Activated naive CD4-positive, alpha-beta T cell treated with anti-CD3 and anti-CD28 coated beads, Interleukin-2, amount 50 U/mL, for 24 hours (primary cell): ENCODE data around the gene TMEM30A.
A peak's percentile ranks its signal among the peaks of the same experiment; 100 is the strongest.

Experiments
- H3K27ac Mint-ChIP-seq: one replicate; pipeline ENCODE4 v1.8.0; 2021; ENCODE audit warnings: mild to moderate bottlenecking, mixed read lengths
- H3K27me3 Mint-ChIP-seq: one replicate; pipeline ENCODE4 v1.8.0; 2021; ENCODE audit warnings: mixed read lengths
- H3K36me3 Mint-ChIP-seq: one replicate; pipeline ENCODE4 v1.8.0; 2021; ENCODE audit warnings: mixed read lengths
- H3K4me1 Mint-ChIP-seq: one replicate; pipeline ENCODE4 v1.8.0; 2021; ENCODE audit warnings: mixed read lengths
- H3K4me3 Mint-ChIP-seq: one replicate; pipeline ENCODE4 v1.8.0; 2021; ENCODE audit warnings: mild to moderate bottlenecking, mixed read lengths
- H3K9me3 Mint-ChIP-seq: one replicate; pipeline ENCODE4 v1.8.0; 2021; ENCODE audit warnings: mixed read lengths

Gene TMEM30A

DNA sequence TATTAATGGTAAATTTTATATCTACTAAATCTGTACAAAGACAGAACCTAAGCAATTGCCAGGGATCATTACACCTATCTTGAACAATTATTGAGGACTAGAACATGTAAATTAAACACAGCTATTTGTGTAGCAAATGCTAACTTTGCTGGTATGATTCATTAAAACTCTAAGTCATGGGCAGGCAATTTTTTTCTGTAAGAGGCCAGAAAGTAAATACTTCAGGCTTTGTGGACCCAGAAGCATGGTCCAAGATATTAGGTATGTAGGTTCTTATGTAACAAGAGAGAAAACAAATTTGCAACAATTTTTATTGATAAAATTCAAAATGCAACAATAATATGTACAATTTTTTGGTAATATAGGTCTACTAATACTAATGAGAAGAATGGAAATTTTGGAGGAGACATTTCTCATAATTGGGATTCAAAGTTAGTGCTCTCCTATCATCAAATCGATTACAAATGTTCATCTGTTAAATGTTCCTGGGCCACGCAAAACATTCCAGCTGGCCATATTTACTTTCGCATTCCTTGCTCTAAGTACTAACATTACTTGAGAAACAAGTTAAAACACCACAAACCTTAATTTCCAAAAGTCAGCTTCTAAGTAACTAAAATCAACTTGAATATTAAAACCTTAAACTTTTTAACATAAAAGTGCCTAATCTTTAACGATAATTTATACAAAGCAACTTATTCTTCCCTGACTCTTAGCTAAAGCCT is 4.3 kb downstream of the TMEM30A start:
- Mint-ChIP-seq H3K36me3 (peaks cover 14% of the 10 kb centered on the region), H3K27me3 (no peaks in the 10 kb centered on the region), H3K9me3 (no peaks in the 10 kb centered on the region), H3K4me1 (peaks cover 63% of the 10 kb centered on the region), H3K27ac (peak overlapping the region; percentile 56), H3K4me3 (peak overlapping the region; percentile 45)

DNA sequence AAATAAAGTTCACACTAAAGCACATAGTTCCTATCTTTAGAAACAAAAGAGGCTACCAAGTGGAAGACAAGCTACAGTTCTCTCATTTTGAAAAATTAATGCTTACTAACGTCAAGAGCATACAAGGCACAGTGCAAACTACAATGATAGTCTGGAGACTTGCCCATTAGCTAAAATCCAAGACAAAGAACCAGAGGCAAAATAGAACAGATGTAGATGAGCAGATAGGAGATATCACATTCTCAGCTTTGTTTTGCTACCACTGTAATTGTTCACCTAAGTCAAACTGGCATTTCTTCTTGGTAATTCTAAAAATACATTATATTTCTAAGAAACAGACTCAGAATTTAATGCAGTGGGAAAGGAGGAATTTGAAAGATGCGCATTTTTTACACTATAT is 5.2 kb downstream of the TMEM30A start:
- H3K9me3 Mint-ChIP-seq, result no peaks in the 10 kb centered on the region
- peaks cover 18% of the 10 kb centered on the region for H3K36me3 Mint-ChIP-seq
- H3K27ac Mint-ChIP-seq, result peak overlapping the region; percentile 60
- no peaks in the 10 kb centered on the region for H3K27me3 Mint-ChIP-seq
- peaks cover 69% of the 10 kb centered on the region for H3K4me1 Mint-ChIP-seq
- peak overlapping the region; percentile 31 for H3K4me3 Mint-ChIP-seq

DNA sequence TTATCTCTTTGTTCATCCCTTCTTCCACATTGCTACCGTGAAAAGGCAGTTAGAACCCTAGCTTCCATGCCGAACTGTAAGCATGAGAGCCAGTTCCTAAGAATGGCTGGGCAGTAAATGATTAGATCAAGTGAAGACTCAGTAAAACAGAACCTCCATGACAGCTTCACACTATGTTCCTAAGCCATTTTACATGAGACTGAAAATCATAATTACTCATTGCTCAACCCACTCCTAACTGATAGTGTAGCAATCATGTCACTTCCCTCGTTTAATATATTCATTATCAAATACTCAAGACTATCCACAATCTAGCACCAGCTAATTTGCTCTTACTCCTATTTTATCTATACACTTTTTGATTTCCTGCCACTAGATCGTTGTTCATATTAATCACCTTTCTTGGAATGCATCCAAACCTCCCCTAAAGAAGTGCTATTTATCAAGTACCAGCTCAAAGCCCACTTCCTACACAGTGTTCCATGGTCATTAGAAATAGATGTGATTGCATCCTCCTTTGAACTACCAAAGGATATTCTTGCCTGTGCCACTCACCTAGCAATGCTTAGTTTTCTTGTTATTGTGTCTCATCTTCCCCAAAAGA is 6.0 kb downstream of the TMEM30A start:
- Mint-ChIP-seq H3K4me3 (peak overlapping the region; percentile 23), H3K4me1 (peaks cover 78% of the 10 kb centered on the region), H3K9me3 (no peaks in the 10 kb centered on the region), H3K27me3 (no peaks in the 10 kb centered on the region), H3K27ac (peak overlapping the region; percentile 92), H3K36me3 (peaks cover 25% of the 10 kb centered on the region)

DNA sequence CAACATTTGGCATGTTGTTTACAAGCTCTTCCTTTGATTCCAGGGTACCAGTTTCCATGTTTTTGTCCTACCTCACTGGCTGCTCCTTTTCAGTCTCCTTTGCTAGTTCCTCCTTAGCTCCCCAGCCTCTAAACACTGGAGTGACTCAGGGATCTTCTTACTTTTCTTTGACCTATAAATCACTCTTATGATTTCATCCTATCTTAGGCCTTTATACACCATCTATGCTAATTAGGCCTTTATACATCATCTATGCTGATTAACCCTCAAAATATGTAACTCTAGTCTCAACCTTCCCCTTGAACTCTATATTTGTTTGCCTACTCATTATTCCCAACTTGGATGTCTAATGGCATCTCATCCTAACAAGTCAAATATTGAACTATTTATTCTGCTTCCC is 9.5 kb downstream of the TMEM30A start:
- H3K9me3 Mint-ChIP-seq, result no peaks in the 10 kb centered on the region
- H3K36me3 Mint-ChIP-seq, result peaks cover 41% of the 10 kb centered on the region
- peaks cover 82% of the 10 kb centered on the region for H3K4me1 Mint-ChIP-seq

DNA sequence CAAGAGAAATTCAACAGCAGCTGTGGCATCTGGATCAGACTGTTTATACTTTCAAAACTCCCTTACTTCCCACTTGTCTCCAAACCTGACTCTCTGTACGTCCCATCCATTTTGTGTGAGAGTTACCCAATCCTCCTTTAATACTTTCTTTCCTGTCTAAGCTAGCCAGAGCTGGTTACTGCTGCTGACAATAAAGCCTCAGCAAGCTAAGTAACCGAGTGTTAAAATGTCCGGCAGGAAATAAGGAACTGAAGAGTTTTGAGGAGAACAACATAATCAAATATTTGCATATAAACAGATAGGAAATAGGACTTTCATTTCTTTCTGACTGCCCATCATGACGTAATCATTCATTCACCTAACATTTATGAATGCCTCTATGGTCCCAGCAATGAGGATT is 11.6 kb downstream of the TMEM30A start:
- Mint-ChIP-seq H3K27ac (no peak overlapping the region), H3K9me3 (no peaks in the 10 kb centered on the region), H3K4me3 (no peak overlapping the region), H3K36me3 (peaks cover 33% of the 10 kb centered on the region), H3K27me3 (no peaks in the 10 kb centered on the region), H3K4me1 (peaks cover 81% of the 10 kb centered on the region)

More for the DNA sequence above, 9.5 kb downstream of the TMEM30A start:
- peak overlapping the region; percentile 79 for H3K27ac Mint-ChIP-seq
- H3K4me3 Mint-ChIP-seq, result peak overlapping the region; percentile 16
- no peaks in the 10 kb centered on the region for H3K27me3 Mint-ChIP-seq

DNA sequence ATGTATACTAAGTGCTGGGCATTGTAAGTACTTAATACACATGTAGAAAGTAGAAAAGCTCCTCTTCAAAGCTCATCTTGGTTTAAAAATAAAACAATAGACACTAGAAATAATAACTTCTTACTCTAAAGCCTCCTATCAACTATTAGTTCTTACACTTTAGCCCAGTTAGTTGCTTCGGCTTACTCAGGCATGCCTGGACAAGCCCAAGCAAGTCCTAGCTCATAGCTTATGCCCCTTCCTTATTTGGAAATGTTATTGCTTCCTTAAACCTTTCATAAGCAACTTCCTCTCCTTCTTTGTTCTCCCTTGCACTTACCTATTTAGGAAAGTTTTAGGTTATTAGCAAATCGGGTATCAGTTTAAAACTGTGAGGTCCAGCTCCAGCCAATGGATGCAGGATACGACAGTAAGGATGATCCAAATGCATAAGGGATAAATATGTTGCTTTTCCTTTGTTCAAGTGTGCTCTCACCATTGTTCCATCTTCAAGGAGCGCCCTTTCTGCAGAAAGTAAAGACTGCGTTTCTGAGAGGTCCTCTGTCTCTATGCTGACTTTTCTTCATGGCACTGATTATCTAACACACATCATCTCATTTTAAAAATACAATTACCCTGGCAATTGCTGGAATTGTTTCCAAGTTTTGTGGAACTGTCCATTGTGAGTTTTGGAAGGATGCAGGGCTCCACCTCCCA is 12.3 kb downstream of the TMEM30A start:
- H3K27me3 Mint-ChIP-seq, result no peaks in the 10 kb centered on the region
- H3K36me3 Mint-ChIP-seq, result peaks cover 33% of the 10 kb centered on the region
- H3K4me3 Mint-ChIP-seq, result no peak overlapping the region
- peaks cover 87% of the 10 kb centered on the region for H3K4me1 Mint-ChIP-seq
- peak overlapping the region; percentile 32 for H3K27ac Mint-ChIP-seq
- no peaks in the 10 kb centered on the region for H3K9me3 Mint-ChIP-seq

DNA sequence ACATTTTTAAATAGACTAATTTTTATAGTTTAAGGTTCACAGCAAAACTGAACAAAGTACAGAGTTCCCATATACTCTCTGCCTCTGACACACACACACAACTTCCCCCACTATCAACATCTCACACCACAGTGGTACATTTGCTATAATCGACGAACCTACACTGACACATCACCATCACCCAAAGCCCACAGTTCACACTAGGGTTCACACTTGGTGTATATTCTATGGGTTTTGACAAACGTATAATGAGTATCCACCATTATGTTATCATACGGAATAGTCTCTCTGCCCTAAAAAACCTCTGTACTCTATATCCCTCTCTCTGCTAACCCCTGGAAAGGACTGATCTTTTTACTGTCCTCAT is 15.6 kb downstream of the TMEM30A start:
- Mint-ChIP-seq H3K27ac (peak overlapping the region; percentile 26), H3K4me1 (peaks cover 63% of the 10 kb centered on the region), H3K27me3 (no peaks in the 10 kb centered on the region), H3K9me3 (no peaks in the 10 kb centered on the region), H3K4me3 (no peak overlapping the region), H3K36me3 (peaks cover 19% of the 10 kb centered on the region)

DNA sequence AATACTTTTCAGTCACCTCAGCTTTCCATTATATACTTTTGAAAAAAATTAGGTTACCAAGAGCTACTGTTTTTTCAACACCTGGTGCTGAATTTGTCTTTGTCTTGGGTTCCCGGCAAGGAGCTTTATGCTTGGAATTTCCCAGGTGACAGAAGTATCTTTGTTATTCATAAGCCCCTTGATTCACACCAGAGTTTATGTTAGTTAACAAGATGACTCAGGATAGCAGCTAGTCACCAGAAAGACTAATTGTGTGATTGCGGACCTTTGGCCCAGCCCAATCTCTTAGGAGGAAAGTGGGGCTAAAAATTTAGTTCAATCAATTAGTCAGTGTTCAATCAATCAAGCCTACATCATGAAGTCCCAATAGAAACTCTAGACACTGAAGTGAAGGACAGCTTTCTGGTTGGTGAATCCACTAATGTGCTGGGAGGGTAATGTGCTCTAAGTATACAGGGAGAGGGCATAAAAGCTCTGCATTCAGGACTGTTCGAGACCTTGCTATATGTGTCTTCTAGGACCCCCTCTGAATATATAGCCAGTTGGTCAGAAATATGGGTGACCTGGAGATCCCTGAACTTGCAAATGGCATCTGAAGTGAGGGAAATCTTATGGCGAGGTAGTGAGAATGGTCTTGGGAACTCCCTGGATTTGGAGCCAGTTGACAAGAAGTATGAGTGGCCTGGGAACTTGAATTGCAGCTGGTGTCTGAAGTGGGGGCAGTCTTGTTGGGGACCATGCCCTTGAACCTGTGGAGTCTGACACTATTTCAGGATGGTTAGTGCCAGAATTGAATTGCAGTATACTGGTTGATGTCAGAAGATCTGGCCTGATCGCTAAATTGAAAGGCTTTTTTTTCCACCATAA is 16.2 kb downstream of the TMEM30A start:
- Mint-ChIP-seq H3K9me3 (no peaks in the 10 kb centered on the region), H3K27me3 (no peaks in the 10 kb centered on the region), H3K36me3 (peaks cover 16% of the 10 kb centered on the region), H3K27ac (no peak overlapping the region), H3K4me1 (peaks cover 59% of the 10 kb centered on the region), H3K4me3 (no peak overlapping the region)

DNA sequence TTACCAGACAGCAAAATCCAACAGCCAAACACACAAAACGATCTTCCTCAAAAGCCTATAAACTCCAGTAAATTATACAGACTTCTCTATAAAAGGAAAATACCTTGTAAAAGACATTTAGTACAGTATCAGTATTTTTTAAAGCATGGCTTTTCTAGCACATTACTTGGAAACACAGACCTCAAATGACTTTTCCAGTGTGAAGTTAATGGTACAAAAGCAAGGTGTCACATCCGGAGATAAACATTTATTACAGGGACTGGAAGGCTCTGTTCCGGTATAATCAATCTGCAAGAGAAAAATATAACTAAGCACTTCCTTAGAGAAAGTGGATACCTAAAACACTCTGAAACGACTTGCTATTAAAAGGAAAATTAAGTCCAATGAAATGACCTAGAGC is 17.1 kb downstream of the TMEM30A start:
- Mint-ChIP-seq H3K4me3 (no peak overlapping the region), H3K9me3 (no peaks in the 10 kb centered on the region), H3K27me3 (no peaks in the 10 kb centered on the region), H3K27ac (peak overlapping the region; percentile 23), H3K4me1 (peaks cover 52% of the 10 kb centered on the region), H3K36me3 (peaks cover 11% of the 10 kb centered on the region)

DNA sequence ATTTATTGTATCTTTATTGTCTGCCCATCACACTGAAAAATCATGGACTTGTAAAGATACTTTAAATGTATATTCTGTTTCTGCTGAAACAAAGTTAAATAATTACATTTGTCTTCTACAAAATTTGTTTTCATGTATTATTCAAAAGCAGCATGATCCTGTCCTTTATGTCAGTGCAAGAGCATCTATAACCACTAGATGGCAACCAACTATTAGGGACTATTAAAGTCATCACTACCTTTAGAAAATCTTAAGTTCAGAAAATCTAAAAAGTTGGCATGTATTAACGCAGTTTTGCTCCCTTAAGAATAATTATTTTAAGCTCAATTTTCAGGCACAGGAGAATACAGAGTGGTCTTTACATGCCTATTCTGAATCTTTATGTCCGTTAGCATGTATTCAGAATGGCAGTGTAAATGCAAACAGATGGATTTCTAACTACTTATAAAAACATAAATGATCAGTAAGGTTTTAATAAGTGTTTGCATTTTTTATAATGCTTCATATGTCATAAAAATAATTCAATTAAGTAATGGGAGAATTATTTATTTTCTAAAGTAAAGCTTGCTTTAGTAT is 17.8 kb downstream of the TMEM30A start:
- Mint-ChIP-seq H3K27me3 (no peaks in the 10 kb centered on the region), H3K4me1 (peaks cover 45% of the 10 kb centered on the region), H3K36me3 (peaks cover 9% of the 10 kb centered on the region), H3K9me3 (no peaks in the 10 kb centered on the region), H3K27ac (no peak overlapping the region), H3K4me3 (no peak overlapping the region)

DNA sequence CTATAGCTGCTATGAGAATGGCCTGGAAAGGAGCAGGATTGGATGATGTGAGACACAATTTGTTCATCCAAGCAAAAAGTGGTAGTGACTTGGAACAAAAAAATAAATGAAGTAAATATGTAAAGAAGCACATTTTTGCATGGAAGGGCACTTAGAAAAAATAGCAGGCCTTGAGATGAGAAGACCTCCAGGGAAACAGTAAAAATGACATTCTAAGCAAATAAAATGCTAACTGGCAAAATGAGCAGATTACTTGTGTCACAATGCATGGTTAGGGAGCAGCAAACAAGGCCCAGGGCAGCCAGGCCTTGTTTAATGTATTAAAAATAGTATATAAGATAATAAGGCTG is 21.2 kb downstream of the TMEM30A start:
- Mint-ChIP-seq H3K27me3 (no peaks in the 10 kb centered on the region), H3K4me3 (no peak overlapping the region), H3K4me1 (peaks cover 17% of the 10 kb centered on the region), H3K36me3 (peaks cover 7% of the 10 kb centered on the region), H3K27ac (no peak overlapping the region), H3K9me3 (no peaks in the 10 kb centered on the region)

DNA sequence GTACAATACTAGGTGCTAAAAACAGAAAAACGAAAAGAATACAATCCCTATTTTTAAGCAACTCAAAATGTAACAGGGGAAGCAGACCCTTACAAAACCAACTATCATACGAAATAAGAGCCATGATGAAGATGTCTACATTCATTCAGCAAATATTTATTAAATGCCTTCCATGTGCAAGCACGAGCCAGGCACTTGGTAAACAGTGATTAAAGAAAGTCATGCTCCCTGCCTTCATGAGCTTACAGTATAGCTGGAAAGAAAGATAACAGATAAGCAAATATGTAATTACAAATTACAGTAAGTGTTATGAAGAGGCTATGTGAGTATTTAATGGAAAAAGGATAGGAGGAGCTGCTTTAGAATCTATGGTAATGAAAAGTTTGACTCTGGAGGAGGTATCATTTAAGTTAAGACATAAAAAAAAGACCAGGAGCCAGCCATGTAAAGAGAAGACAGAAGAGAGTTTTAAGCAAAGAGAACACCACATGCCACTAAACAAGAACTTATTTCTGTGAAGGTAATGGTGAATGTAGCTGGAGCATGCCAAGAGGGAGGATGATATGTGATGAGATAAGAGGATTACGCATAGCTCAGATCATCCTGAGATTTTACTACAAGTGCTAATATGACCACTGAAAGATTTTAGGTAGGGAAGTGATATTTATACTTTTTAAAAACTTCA is 21.7 kb downstream of the TMEM30A start:
- no peak overlapping the region for H3K27ac Mint-ChIP-seq

DNA sequence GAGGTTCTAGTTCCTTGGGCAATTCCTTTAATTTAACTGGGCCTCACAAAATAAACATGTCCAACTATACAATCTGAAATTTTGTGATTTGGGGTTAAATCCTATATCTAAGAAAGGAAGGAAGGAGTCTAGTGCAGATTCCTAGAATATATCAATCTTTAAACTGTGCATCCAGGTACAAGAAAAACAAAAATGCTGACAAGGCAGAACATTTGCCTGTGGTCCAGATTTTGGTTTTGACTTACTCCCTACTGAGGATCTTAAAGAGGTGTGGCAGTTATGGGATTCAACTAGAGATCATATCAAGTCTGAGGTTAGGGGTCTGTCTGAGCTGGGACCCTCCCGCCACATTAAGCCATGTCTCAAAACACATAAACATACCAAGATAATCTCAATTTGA is 23.3 kb downstream of the TMEM30A start:
- no peaks in the 10 kb centered on the region for H3K27me3 Mint-ChIP-seq
- peaks cover 7% of the 10 kb centered on the region for H3K36me3 Mint-ChIP-seq
- H3K4me3 Mint-ChIP-seq, result no peak overlapping the region
- H3K9me3 Mint-ChIP-seq, result no peaks in the 10 kb centered on the region
- no peaks in the 10 kb centered on the region for H3K4me1 Mint-ChIP-seq
- H3K27ac Mint-ChIP-seq, result no peak overlapping the region

More for the DNA sequence above, 21.7 kb downstream of the TMEM30A start:
- H3K4me1 Mint-ChIP-seq, result peaks cover 12% of the 10 kb centered on the region
- H3K9me3 Mint-ChIP-seq, result no peaks in the 10 kb centered on the region
- peaks cover 7% of the 10 kb centered on the region for H3K36me3 Mint-ChIP-seq
- H3K27me3 Mint-ChIP-seq, result no peaks in the 10 kb centered on the region
- H3K4me3 Mint-ChIP-seq, result no peak overlapping the region

DNA sequence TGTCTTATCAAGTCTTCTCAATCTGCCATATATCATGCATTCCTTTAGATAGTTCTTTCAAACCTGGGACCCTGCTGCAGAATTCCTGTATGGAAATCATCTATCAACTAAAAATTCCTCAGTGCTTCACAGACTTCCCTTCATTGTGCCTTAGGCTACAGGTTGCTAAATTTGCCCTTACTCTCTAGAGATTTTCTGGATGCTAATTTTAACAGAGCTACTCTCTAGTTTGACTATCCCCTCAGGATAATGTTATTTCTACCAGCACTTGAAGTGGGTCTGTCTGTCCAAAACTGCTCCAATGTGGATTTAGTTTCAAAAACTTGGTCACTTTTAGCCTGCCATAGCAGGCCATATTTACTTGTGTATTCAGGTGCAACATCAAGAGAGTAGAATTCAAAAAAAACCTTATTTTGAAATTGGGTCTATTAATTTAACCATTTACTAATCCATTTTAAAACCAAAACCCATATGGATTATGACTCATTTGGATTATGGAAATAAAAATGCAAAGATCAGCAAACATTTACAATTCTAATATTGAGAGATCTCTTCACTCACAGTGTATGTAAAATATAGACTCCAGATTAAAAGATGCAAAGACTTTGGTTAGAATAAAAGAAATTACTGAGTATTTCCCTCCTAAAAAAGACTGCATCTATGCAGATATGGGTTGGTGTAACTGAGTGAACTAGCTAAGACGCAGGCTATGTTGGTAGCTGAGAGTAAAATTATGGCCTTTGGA is 27.1 kb downstream of the TMEM30A start:
- no peaks in the 10 kb centered on the region for H3K4me1 Mint-ChIP-seq
- peaks cover 7% of the 10 kb centered on the region for H3K36me3 Mint-ChIP-seq
- H3K27ac Mint-ChIP-seq, result no peak overlapping the region
- H3K27me3 Mint-ChIP-seq, result no peaks in the 10 kb centered on the region
- no peaks in the 10 kb centered on the region for H3K9me3 Mint-ChIP-seq
- H3K4me3 Mint-ChIP-seq, result no peak overlapping the region
